Fibroblast of lung (primary cell): ENCODE data around the gene SLC13A3. TPM values are rescaled to one million over a fixed set of nuclear protein-coding genes. Genes with fewer than 3 reads are reported as not detected.

Experiments used
- DNase-seq, 2 donors: peaks; one replicate each; pipeline versions ENCODE4 v3.0.0 to v3.0.0-alpha.2; 2010; ENCODE audit warnings: low read depth in 2 of 2
- H2AFZ ChIP-seq: 2 replicates; pipeline ENCODE4 v1.5.1; 2012; ENCODE audit warnings: low read length, control low read depth, inconsistent platforms
- H3K27ac ChIP-seq: 2 replicates; pipeline ENCODE4 v1.5.1; 2011; ENCODE audit warnings: low read length, control low read depth; ENCODE audit not compliant: insufficient read depth
- H3K27me3 ChIP-seq: 2 replicates; pipeline ENCODE4 v1.5.1; 2011; ENCODE audit warnings: mild to moderate bottlenecking, low read length; ENCODE audit not compliant: control insufficient read depth, insufficient read depth
- H3K36me3 ChIP-seq: 2 replicates; pipeline ENCODE4 v1.5.1; 2011; ENCODE audit warnings: low read length; ENCODE audit not compliant: control insufficient read depth, insufficient read depth
- H3K4me1 ChIP-seq: 2 replicates; pipeline ENCODE4 v1.5.1; 2011; ENCODE audit warnings: low read length; ENCODE audit not compliant: control insufficient read depth, insufficient read depth; ENCODE audit errors: extremely low read depth
- H3K4me2 ChIP-seq: 2 replicates; pipeline ENCODE4 v1.5.1; 2011; ENCODE audit warnings: low read length, control low read depth; ENCODE audit not compliant: insufficient read depth; ENCODE audit errors: extremely low read depth
- H3K4me3 ChIP-seq, 4 experiments: fragments of 200-600 bp in 1 of 4; sonication (generic) in 1 of 4; replicated peaks in 1 of 4; 2 replicates each; pipeline ENCODE4 v1.5.1; 2011 to 2016; ENCODE audit warnings: low read length in 4 of 4, low read depth in 3 of 4, mild to moderate bottlenecking in 3 of 4, control low read depth in 2 of 4, inconsistent platforms in 1 of 4, mixed read lengths in 1 of 4; ENCODE audit not compliant: insufficient read depth in 1 of 4; ENCODE audit errors: control extremely low read depth in 1 of 4
- H3K79me2 ChIP-seq: 2 replicates; pipeline ENCODE4 v1.5.1; 2012; ENCODE audit warnings: mild to moderate bottlenecking, low read length, inconsistent platforms; ENCODE audit not compliant: control insufficient read depth, insufficient read depth
- H3K9ac ChIP-seq: 2 replicates; pipeline ENCODE4 v1.5.1; 2011; ENCODE audit warnings: mild to moderate bottlenecking, low read length, control low read depth; ENCODE audit not compliant: insufficient read depth
- H3K9me3 ChIP-seq: 2 replicates; pipeline ENCODE4 v1.5.1; 2012; ENCODE audit warnings: low read depth, low read length; ENCODE audit not compliant: control insufficient read depth, insufficient read depth
- H4K20me1 ChIP-seq: 2 replicates; pipeline ENCODE4 v1.5.1; 2011; ENCODE audit warnings: low read length; ENCODE audit not compliant: control insufficient read depth, insufficient read depth; ENCODE audit errors: extremely low read depth
- EZH2 ChIP-seq: IDR thresholded peaks from 2 replicates; pipeline ENCODE4 v1.5.1; 2012; ENCODE audit warnings: low read length, control low read depth, mild to moderate bottlenecking; ENCODE audit errors: missing control alignments
- polyA plus RNA-seq, 2 donors: library from polyadenylated mRNA; depleted of rRNA in 1 of 2; stranded (reverse) in 1 of 2; unstranded in 1 of 2; fragments of >200 nt; gene quantifications; 2 replicates each; pipeline ENCODE4 v1.2.1, GENCODE V29; 2011 to 2012; ENCODE audit warnings: missing spikeins in 1 of 2
- total RNA-seq: library from RNA; depleted of rRNA; stranded (reverse); fragments of >200 nt; gene quantifications from 2 replicates; pipeline ENCODE4 v1.2.1, GENCODE V29; 2014
- TF ChIP-seq, protein P1 (sequence below), 2 donors: IDR thresholded peaks in 1 of 2; conservative IDR thresholded peaks in 1 of 2; 1 replicate in 1 of 2; 2 replicates in 1 of 2; pipeline ENCODE4 v1.5.1; 2011 to 2012; ENCODE audit warnings: low read length in 2 of 2, control low read depth in 1 of 2, inconsistent platforms in 1 of 2, low read depth in 1 of 2, mild to moderate bottlenecking in 1 of 2

Gene SLC13A3
- total and polyA plus RNA-seq, 2 donors (not counting 1 experiment from before 2014, with no cell fraction given): 2.2 to 5.6 TPM

GRCh38 chr20:46663531-46663930 lies 12.3 kb upstream of the SLC13A3 start:
- no peaks in the 10 kb centered on the region for H3K79me2 ChIP-seq
- H3K9ac ChIP-seq: no peak overlapping the region
- H3K4me1 ChIP-seq: no peaks in the 10 kb centered on the region
- H3K4me3 ChIP-seq: no peak overlapping the region
- no peak overlapping the region for H3K27ac ChIP-seq
- H2AFZ ChIP-seq: no peak overlapping the region
- TF ChIP-seq, protein P1, sequence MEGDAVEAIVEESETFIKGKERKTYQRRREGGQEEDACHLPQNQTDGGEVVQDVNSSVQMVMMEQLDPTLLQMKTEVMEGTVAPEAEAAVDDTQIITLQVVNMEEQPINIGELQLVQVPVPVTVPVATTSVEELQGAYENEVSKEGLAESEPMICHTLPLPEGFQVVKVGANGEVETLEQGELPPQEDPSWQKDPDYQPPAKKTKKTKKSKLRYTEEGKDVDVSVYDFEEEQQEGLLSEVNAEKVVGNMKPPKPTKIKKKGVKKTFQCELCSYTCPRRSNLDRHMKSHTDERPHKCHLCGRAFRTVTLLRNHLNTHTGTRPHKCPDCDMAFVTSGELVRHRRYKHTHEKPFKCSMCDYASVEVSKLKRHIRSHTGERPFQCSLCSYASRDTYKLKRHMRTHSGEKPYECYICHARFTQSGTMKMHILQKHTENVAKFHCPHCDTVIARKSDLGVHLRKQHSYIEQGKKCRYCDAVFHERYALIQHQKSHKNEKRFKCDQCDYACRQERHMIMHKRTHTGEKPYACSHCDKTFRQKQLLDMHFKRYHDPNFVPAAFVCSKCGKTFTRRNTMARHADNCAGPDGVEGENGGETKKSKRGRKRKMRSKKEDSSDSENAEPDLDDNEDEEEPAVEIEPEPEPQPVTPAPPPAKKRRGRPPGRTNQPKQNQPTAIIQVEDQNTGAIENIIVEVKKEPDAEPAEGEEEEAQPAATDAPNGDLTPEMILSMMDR (conservative IDR thresholded peaks at IDR 0.05 in 1 of 2, IDR thresholded peaks at IDR 0.05 in 1 of 2; ENCODE audit: low read depth in 1 of 2, low read length in 2 of 2): no peak
- no peak for TF ChIP-seq EZH2
- no peaks in the 10 kb centered on the region for H3K27me3 ChIP-seq
- H3K36me3 ChIP-seq: no peaks in the 10 kb centered on the region
- H3K4me2 ChIP-seq: no peak overlapping the region
- no peak for DNase-seq
- H4K20me1 ChIP-seq: no peaks in the 10 kb centered on the region
- no peaks in the 10 kb centered on the region for H3K9me3 ChIP-seq

DNA sequence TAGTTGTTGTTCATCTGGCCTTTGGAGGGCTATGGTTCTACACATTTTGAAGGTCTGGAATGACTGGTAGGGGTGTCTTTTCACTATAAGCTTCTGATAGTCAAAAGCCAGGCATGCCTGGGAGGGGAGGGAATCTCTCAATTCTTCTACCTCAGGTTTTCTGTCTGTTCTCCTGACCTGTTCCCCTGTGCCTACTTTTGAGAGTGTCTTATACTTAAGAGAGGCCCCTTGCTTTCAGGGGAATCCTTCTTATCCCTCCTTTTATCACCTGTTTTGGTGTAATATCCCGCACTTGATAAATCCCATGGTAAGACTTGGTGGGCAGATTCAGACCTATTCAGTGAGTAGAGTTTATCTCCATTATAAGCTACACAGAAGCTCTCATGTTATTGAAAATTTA lies 10.4 kb upstream of the SLC13A3 start:
- Histone ChIP-seq H3K4me3 (no peak overlapping the region), H3K27ac (no peak overlapping the region), H3K79me2 (no peaks in the 10 kb centered on the region), H3K9ac (no peak overlapping the region), H4K20me1 (no peaks in the 10 kb centered on the region), H2AFZ (no peak overlapping the region), H3K4me1 (no peaks in the 10 kb centered on the region), H3K36me3 (no peaks in the 10 kb centered on the region), H3K27me3 (no peaks in the 10 kb centered on the region), H3K4me2 (no peak overlapping the region), H3K9me3 (no peaks in the 10 kb centered on the region)
- DNase-seq: no peak
- TF ChIP-seq, protein P1 (conservative IDR thresholded peaks at IDR 0.05 in 1 of 2, IDR thresholded peaks at IDR 0.05 in 1 of 2; ENCODE audit: low read depth in 1 of 2, low read length in 2 of 2): no peak
- TF ChIP-seq EZH2: no peak

DNA sequence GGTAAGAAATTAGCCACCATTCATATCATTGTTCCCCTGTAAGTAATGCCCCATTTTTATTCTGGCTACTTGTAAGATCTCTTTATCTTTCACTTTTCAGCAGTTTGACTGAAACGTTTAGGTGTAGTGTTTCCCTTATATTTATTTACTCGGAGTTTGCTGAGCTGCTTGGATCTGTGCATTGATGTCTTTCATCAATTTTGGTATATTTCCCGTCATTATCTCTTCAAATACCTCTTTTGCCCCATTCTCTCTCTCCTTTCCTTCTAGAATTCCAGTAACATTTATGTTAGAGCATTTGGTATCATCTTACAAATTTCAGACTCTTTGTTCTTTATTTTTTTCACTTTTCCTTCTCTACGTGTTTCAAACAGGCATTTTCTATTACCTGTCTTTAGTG lies 9.2 kb upstream of the SLC13A3 start:
- H2AFZ ChIP-seq: no peak overlapping the region
- no peaks in the 10 kb centered on the region for H3K4me1 ChIP-seq
- no peaks in the 10 kb centered on the region for H3K79me2 ChIP-seq
- no peaks in the 10 kb centered on the region for H3K9me3 ChIP-seq
- no peak overlapping the region for H3K27ac ChIP-seq
- TF ChIP-seq, protein P1 (conservative IDR thresholded peaks at IDR 0.05 in 1 of 2, IDR thresholded peaks at IDR 0.05 in 1 of 2; ENCODE audit: low read depth in 1 of 2, low read length in 2 of 2): no peak
- no peak for TF ChIP-seq EZH2
- no peaks in the 10 kb centered on the region for H3K27me3 ChIP-seq
- no peak overlapping the region for H3K9ac ChIP-seq
- DNase-seq: no peak
- H3K4me3 ChIP-seq: no peak overlapping the region
- H4K20me1 ChIP-seq: no peaks in the 10 kb centered on the region
- H3K4me2 ChIP-seq: no peak overlapping the region
- H3K36me3 ChIP-seq: no peaks in the 10 kb centered on the region
